GM21723 (cell line): ENCODE data around the gene FBXO30.

ENCODE experiments used
- ATAC-seq: cut with Tn5 transposase; IDR thresholded peaks from one replicate; pipeline ENCODE4 v1.9.1; 2021; ENCODE audit warnings: mild to moderate bottlenecking, moderate library complexity; ENCODE audit not compliant: unreplicated experiment

FBXO30 gene

DNA sequence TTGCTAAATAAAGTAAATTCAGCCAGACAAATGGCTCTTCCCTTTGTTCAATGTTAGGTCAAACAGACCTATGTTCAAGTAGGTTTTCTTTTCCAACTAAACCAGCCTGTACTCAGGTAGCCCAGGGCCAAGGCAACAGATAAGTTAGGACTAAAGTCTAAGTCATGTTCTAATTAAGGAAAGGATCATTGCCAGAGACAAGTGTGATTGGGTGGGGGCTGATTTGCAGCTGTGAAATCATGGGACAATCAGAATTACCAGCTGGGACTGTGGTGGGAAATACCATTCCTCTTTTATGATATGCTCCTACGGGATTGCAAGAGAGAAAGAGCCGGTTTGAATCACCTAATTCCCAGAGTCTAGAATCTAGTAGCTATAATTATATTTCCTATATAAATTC lies 4.2 kb upstream of the FBXO30 start:
- no peak for ATAC-seq

DNA sequence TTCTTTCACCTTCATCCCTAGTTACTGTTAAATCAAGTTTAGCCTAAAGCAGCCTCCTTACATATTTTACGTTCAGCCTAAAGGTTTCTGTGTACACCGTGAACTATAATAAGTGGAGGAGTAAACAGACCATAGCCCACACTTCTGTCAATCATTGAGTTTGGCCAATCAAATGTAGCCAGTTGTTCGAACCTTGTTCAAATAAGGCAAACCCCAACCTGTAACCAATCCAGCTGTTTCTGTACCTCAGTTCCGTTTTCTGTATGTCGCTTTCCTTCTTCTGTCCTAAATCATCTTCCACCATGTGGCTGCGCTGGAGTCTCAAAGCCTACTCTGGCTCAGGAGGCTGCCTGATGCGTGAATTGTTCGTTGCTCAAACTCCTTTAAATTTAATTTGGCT lies 1.8 kb upstream of the FBXO30 start:
- ATAC-seq: no peak

DNA sequence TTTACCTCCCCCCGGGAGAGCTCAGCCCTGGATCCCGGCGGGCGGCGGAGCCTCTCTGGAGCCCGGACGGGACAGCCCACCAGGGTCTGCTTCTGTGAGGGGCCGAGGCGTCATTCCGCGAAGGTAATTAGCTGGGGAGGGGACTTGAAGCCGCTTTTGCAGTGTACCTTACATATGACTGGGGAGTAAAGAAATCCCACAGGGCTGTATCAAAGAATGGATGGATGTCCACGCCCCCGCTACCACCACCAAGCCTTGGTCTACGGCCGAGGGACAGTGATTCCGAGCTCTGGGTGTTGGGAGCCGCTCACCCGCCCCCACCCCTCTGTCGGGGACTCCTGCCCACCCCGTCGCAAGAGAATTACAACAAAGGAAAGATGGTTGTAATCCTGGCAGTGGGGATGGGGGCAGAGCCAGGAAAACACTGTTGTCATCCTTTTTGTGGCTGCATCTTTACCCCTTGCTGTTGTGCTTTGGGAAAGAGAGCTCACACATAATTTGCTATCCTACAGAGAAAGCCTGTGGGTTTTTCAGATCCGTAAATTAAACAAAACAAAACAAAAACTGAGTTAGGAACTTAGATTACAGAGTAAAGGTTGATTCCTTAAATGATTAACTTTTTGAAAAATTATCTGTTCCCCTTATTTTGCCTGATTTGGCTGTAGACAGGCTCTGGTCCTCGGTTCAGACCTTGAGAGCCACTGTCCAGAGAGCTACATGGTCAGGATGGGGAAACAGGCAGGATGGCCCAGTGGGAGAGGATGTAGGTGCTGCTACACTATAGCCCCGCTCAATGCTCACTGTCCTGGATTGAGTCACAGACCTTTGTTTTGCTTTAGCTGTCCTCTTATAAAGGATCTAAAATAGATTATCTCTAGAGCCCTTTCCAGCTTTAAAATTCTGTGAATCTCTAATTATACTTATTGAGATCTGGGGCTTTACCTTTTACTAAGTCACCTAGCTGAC lies 997 bp upstream of the FBXO30 start:
- ATAC-seq: peak; percentile 6

DNA sequence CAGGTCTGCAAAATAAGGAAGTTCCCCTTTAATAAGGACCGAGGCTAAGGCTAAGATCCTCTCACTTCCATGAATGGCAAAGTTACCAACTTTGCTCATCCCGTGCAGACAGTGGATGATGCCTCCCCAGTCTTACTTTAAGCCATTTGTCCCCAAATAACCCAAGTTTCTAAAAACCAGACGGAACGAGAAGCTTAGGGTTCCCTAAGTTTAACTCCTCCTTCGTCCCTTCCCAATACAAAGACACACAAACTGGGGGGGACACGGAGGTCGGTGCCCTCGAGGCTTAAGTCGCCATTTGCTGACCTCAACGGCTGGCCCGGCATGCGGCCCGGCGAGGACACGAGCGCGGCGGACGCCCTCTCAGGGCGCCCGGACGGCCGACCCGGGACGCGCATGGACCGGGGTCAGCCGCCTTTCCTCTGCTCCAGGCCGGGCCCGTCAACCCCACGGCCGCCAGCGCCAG lies 527 bp downstream of the FBXO30 start:
- ATAC-seq: peak; percentile 22

DNA sequence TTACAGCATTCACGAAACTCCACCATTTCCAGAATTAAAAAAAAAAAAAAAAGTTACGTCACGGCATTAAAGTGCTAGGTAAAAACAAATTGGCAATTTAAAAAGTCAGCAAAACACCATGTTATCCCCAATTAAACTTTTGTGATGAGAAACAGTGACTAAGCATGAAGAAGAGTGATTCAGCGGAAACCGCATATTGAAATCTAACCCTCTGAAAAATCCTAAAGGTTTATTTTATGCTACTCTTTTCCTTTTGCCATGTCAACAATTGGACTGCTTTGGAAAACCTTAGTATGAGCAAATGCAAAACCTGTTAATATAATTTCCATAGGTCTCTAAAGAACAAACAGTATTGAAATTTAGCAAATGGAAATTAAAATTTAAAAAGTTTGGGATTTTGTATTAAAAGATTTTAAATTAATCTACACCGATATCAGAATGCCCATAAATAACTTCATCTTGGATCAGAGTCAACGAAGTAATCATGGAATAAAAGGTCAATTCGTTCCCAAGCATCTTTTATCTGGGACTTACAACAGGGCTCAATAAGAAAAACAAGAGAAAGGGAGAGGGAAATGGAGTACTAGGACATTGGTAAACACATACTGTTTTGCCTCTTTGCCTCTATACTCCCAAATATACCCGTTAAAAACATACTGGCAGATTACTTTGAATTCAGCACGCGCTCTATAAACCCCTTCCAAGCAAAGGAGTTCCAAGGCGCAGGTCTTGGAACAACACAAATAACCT lies 1.1 kb downstream of the FBXO30 start:
- peak; percentile 1 for ATAC-seq

DNA sequence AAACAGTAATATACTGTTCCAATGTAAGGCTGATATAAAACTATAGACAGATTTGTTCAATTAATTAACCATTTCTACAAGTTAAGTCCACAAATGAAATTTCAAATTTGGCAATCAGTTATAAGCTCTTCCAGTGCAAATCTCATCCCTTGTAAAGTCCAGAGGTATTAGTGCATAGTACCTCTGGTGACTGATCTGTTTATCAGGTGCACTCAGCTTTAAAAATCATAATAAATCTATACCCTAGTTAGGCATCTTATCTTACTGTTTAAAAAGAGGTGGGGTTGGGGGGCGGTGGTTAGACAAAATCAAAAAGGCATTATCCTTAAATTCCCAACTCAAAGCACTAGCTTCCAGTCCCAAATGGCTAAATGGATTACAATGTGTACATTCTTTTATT lies 2.9 kb downstream of the FBXO30 start:
- ATAC-seq: no peak

DNA sequence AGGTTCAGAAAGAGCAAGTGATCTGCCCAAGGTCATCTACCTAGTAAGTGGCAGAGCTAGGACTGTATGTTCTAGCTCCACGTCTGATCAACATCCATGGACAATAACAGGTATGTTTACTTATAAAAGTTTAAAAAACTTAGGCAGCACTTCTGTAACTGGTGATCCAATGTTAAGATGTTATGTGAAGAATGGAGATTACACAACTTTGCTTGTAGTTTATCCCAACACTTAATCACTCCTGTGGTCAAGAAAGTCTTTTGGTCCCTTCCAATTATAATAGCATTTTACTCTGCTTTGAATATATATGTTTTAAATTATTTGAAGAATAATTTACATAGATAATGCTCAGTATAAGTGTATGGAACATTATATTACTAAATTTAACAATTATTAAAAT lies 4.8 kb downstream of the FBXO30 start:
- ATAC-seq: no peak

DNA sequence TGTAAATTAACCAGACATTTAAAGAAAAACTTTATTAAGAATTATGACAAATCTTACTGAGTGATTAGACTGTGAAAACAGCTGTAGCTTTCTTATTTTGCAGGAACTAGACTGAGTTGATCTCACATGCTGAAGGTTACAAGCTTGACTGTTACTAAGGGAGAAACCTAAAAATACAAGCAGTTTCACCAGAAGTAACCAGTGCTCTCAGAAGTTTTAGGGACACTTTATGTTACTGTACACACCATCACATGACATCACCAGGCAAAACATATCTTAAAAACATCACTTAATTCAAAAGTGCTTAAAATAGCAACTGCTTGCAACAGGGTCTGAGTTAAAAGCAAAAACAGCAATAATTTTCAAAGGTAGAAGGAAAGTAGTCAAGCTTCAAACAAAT lies 5.4 kb downstream of the FBXO30 start:
- peak; percentile 85 for ATAC-seq

DNA sequence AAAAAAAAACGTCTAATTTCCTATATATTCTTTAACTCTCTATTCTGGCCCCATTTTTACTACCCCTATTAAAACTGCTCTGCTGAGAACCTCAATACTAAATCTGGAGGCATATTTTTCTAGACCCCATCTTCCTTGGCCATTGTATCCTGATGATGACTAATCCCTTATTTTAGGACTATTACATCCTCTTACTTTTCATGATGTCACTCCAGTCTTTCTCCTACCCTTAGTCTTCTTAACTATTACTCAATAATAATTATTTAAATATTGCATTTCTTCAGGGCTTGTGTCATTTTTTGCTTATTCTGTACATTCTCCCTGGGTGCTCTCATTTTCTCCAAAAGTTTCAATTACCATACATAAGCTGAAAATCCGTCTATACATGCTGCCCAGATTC lies 6.4 kb downstream of the FBXO30 start:
- no peak for ATAC-seq

DNA sequence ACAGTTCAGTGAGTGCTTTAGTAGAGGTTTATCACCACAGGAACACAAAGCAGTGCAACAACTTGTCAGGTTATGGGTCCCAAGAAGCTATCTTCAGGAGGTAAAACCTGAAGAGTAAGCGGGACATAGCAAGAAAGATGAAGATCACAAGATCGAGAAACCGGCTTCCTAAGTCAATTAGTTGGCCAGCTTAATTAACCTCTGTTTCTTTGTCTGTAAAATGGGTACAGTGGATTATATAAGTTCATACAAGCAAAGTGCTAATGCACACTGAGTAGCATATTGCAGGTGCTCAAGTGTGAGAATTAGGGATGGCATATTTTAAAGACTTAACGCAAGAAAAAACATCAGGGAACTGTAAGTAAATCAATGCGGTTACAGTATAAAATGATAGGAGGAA lies 12.5 kb downstream of the FBXO30 start:
- ATAC-seq: no peak

DNA sequence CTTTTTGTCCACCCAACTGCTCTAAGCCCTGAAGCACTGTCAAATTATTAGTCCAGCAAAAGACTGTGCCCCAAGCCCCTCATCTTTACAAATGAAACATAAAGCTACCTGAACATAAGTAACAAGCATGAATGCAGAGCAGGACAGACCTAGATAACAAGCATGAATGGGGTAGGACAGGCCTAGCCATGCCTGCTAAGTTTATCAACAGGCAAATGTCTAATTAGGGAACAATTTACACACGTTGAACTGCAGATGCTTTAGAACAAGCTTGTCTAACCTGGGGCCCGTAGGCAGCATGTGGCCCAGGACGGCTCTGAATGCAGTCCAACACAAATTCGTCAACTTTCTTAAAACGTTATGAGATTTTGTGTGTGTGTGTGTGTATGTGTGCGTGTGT lies 13.6 kb downstream of the FBXO30 start:
- no peak for ATAC-seq

DNA sequence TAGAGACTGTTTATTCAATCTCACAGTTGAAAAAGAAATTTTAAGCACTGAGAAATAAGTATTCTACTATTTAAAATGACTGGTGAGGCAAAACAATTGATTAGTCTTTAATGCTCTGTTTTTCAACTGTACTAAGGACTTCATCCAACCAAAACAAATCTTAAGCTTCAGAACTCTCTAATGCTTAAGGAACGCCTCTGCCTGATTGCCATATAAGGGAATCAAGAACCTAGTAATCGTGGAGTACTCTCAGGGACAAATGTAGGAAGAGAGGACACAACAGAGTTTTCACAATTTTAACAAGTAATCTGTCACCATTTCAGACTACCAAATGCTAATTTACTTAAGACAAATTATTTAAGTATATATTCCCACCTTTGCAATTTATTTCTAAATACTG lies 16.1 kb downstream of the FBXO30 start:
- no peak for ATAC-seq

DNA sequence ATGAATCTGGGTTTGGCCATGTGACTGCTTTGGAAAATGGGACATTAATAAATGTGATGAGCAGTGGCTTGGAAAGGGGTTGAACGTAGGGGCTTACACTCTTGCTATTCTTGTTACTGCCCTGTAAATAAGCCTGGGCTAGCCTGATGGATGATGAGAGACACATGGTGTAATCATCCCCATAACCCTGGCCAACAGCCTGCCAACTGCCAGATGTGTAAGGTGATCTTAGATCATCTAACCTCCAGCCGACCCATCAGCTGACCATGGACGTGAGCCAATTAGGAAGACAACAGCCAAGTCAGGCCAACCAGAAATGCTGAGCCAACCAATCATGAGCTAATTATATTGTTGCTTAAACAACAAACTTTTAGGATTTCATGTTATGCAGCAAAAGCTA lies 25.2 kb downstream of the FBXO30 start:
- ATAC-seq: no peak

DNA sequence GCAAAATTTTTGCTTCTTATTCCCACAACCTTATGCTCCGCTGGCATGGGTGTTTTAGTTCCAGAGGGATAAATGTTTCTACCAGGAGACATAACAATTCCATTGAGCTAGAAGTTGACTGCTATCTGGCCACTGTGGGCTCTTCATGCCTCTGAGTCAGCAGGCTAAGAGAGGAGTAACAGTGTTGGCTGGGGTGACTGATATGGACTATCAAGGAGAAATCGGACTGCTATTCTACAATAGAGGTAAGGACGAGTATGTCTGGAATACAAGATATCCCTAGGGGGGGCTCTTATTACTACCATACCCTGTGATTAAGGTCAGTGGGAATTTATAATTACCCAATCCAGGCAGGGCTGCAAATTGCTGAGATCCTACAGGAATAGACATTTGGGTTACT lies 26.9 kb downstream of the FBXO30 start:
- ATAC-seq: no peak

DNA sequence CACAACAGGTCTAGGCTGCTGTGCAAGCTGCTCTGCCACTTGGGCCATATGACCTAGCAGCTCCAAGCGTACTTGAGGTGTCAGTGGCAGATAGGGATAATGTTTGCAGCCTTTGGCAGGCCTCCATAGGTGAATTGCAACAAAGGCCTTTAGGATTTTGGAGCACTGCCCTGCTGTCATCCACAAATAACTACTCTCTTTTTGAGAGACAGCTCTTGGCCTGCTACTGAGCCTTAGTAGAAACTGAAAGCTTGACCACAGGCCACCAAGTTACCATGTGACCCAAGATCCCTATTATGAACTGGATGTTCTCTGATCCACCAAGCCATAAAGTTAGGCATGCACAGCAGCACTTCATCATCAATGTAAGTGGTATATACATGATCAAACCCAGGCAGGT lies 29.9 kb downstream of the FBXO30 start:
- peak; percentile 80 for ATAC-seq

DNA sequence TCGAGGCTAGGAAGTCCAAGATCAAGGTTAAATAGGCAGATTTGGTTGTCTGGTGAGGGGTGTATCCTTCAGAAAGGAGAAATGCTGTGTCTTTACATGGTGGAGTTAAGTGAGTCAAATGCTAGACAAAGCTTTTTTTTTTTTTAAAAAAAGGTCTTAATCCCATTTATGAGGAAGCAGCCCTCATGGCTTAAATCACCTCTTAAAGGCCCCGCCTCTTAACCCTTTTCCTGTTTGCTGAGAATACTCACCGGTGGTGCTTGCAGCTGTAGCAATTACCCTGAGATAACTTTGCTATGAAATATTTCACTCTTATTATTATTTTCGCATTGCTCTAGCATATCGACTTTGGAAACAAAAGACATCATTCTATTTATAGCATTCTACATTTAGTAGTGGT lies 30.8 kb downstream of the FBXO30 start:
- no peak for ATAC-seq

DNA sequence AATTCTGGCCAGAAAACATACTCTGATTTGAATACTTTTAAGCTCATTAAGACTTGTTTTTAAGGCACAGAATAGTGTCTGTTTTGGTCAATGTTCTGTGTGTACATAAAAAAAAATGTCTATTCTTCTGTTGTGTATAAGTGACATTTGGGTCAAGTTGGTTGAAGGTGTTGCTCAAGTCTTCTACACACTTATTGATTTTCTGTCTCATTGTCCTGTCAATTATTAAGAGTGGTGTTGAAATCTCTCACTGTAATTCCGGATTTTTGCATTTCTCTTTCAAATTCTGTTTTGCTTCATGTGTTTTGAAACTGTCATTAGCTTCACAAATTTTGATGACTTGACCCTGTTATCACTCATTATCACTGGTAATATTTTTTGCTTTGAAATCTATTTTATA lies 41.7 kb downstream of the FBXO30 start:
- ATAC-seq: no peak

DNA sequence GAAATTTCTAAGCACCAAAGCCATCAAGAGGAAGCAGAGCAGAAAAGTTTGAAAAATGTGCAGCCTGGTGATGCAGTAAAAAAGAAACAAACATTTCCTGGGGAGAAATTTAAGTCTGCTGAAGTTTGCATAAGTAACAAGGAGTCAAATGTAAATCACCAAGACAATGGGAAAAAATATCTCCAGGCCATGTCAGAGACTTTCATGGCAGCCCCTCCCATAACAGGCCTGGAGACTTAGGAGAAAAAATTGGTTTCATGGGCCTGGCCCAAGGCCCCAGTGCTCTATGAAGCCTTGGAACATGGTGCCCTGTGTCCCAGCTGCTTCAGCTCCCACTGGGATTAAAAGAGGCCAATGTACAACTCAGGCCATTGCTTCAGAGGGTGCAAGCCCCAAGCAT lies 49.1 kb downstream of the FBXO30 start:
- ATAC-seq: no peak

DNA sequence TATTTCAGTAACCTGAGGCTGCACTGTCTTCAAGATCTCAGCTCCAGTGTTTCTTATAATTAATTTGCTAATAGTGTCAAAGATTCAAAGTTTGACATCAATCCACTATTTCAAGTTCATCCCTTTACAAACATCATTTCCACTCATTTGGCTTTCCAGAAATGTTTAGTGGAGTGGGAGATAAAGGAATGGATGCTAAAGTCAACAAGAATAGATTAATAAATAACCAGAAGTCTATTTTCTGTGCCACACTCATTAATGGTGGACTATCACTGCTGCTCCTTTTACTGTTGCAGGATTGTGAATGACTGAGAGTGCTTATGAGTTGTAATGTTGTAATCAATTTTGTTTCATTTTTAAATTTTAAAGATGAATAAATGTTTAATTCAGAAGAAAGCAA lies 50.9 kb downstream of the FBXO30 start:
- ATAC-seq: no peak

DNA sequence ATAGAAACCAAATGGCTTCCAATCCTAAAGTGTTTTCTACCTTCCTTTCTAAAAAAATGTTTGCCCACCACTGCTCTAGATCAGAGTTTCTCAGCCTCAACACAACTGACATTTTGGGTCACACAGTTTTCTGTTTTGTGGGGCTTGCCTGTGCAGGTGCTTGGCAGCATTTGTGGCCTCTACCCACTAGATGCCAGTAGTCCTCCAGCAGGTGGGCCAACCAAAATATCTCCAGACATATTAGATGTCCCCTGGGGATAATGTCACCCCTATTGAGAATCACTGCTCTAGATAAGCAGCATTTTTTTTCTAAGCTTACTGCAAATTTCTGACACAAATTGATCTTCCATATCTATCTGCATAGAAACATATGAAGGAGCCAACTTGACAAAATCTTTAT lies 53.0 kb downstream of the FBXO30 start:
- peak; percentile 67 for ATAC-seq

DNA sequence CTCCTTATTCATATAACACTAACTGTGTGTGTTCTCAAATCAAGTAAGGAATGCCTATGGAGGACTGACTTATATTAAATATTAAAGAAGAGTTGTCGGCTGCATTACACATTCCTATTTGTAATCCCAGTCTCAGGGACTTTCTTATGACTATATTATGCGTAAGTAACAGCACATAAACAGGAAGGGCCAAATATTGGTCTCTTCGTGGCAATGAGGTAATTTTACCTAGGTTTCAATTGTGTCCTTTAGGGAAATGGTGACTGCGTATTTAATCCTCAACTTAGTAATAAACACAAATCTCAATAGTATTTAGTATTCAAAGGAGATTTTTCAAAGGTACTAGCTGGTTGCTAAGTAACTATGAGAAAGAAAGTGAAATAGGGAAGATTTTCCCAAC lies 56.5 kb downstream of the FBXO30 start:
- no peak for ATAC-seq

DNA sequence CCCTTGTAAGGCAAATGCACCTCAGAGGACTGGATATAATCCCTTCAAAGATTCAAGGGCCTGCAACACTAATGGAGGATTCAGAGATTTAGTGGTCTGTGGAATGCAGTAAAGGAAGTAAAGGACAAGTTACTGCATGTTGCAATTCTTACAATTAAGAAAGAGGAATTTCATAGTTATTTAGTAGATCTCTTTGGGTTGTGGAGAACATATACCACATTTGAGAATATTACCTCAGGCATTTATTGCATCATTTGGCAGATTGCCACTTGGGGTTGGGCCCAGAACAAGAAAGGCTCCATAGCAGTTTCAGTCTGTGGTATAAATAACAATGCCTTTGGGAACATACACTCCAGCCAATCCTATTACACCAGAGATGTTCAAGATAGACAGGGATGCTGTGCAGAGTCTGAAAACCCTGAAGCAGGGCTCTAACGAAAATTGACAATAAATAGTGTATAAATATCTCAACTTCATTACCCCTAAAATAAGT lies 58.4 kb downstream of the FBXO30 start:
- ATAC-seq: no peak
